Bronchial epithelial cell (primary cell): Measurements from ENCODE around the gene ATCAY. TPM values are rescaled to one million over a fixed set of nuclear protein-coding genes. Genes with fewer than 3 reads are reported as not detected.
"Not testable (repeated sequence)": the region's sequence is repeated elsewhere in the genome, so short reads cannot be mapped to it uniquely, and the experiment has no call there.

Source experiments
- DNase-seq: peaks from one replicate; pipeline ENCODE4 v3.0.0-alpha.2; 2010; ENCODE audit warnings: low read depth
- FAIRE-seq: peaks from 2 replicates; lab custom pipeline; 2011; peaks lifted over from hg19 to GRCh38; lab: Jason Lieb, UNC
- H3K27me3 ChIP-seq: 2 replicates; pipeline ENCODE4 v1.5.1; 2011; ENCODE audit warnings: low read length; ENCODE audit not compliant: control insufficient read depth, insufficient read depth
- H3K36me3 ChIP-seq: 2 replicates; pipeline ENCODE4 v1.5.1; 2011; ENCODE audit warnings: low read length; ENCODE audit not compliant: control insufficient read depth, insufficient read depth
- H3K4me3 ChIP-seq: 2 replicates; pipeline ENCODE4 v1.5.1; 2011; ENCODE audit warnings: mild to moderate bottlenecking, low read depth, low read length, control low read depth
- total RNA-seq: library from RNA; depleted of rRNA; stranded (reverse); fragments of >200 nt; gene quantifications from 2 replicates; pipeline ENCODE4 v1.2.1, GENCODE V29; 2014
- TF ChIP-seq, protein P1 (sequence below): IDR thresholded peaks from 2 replicates; pipeline ENCODE4 v1.5.1; 2011; ENCODE audit warnings: mild to moderate bottlenecking, moderate library complexity, low read length, control low read depth, inconsistent platforms; ENCODE audit not compliant: insufficient read depth, severe bottlenecking

ATCAY gene
- total RNA-seq, 1 donor from 2014 or later: not detected

DNA sequence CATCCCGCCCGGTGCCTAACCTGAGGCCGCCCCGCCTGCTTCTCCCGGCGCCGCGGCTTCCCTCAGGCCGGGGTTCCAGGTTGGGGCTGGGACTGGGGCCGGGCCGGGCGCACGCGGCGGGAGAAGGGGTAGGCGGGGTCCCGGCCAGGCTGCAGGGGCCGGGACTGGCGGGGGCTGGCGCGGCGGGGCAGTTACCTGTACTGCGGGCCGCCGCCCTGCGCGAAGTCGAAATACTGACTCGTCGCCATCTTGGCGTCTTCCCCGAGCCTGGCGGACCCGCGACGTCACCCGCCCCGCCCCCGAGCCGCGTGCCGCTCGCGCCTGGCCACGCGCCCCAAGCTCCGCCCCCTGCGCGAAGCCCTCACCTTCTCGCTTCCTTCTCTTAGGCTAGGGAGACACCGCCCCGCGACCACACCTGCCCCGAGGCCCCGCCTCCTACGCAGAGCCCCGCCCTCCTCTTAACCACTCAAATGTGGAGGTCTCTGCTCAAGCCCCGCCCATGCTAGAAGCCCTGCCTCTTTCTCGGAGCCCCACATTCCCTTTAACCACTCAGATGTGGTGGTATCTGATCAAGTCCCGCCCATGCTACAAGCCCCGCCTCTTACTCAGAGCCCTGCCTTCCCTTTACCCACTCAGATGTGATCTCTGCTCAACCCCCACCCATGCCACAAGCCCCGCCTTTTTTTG, 11.6 kb upstream of the ATCAY start, which contains the start of gene ZFR2:
TSS of gene ZFR2 (minus strand) at position 269 of the 687 bp plus-strand sequence. CDS start at position 248, 21 bp downstream.
- Histone ChIP-seq H3K27me3 (peaks cover 8% of the 10 kb centered on the region), H3K4me3 (no peak within 1 kb of the TSS), H3K36me3 (no peaks in the 10 kb centered on the region)
- TF ChIP-seq, protein P1, sequence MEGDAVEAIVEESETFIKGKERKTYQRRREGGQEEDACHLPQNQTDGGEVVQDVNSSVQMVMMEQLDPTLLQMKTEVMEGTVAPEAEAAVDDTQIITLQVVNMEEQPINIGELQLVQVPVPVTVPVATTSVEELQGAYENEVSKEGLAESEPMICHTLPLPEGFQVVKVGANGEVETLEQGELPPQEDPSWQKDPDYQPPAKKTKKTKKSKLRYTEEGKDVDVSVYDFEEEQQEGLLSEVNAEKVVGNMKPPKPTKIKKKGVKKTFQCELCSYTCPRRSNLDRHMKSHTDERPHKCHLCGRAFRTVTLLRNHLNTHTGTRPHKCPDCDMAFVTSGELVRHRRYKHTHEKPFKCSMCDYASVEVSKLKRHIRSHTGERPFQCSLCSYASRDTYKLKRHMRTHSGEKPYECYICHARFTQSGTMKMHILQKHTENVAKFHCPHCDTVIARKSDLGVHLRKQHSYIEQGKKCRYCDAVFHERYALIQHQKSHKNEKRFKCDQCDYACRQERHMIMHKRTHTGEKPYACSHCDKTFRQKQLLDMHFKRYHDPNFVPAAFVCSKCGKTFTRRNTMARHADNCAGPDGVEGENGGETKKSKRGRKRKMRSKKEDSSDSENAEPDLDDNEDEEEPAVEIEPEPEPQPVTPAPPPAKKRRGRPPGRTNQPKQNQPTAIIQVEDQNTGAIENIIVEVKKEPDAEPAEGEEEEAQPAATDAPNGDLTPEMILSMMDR: no peak
- FAIRE-seq: no peak
- no peak for DNase-seq

DNA sequence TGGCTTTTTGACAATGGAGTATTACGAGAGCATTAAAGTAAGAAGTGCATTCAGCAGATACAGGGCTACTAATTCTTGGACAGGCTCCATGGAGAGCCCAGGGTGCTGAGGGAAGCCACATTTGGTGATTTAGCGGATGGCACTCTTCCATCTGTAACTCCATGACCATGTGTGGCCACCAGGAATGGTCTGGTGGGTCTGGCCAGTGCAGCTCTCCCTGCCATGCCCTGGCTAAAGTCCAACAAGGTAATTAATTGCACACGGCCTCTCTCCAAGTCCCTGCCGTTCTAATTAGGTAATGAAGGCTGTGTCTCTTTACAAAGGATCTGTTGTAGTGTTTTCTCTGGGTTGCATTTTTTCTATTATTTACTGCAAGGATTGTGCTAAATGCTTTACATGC, 7.3 kb upstream of the ATCAY start:
- no peak for DNase-seq
- H3K36me3 ChIP-seq: no peaks in the 10 kb centered on the region
- no peak overlapping the region for H3K4me3 ChIP-seq
- FAIRE-seq: no peak
- H3K27me3 ChIP-seq: peaks cover 1% of the 10 kb centered on the region
- TF ChIP-seq, protein P1: no peak

DNA sequence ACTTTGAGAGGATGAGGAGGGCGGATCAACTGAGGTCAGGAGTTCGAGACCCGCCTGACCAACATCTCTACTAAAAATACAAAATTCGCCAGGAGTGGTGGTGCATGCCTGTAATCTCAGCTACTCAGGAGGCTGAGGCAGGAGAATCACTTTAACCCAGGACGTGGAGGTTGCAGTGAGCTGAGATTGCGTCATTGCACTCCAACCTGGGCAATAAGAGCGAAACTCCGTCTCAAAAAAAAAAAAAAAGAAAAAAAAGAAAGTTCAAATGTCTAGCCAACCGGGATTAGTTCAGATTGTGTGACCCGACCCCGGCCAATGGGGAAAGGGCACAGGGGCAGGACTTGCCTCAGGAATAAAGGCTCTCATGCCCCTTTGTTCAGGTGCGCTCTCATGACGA, 5.8 kb upstream of the ATCAY start:
- H3K4me3 ChIP-seq, H3K27me3 ChIP-seq, DNase-seq, FAIRE-seq, H3K36me3 ChIP-seq: not testable (repeated sequence)

DNA sequence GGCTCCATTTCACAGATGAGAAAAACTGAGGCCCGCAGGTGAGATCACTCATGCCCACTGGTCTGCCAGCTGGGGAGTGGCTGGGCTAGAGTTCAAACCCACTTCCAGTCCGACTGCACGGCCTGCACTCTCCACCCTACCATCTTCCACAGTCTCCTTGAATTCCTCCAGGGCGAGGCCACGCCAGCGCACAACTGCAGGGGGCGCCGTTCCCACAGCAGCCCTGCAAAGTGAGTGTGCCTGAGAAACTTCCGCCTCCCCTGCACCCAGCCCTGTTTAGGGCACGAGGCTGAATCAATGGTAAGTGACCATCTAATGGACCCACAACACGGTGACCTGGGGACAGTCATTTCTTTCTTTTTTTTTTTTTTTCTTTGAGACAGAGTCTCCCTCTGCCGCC, 829 bp upstream of the ATCAY start:
- FAIRE-seq (no peak), DNase-seq (no peak)
- Histone ChIP-seq H3K4me3 (no peak overlapping the region), H3K36me3 (no peaks in the 10 kb centered on the region), H3K27me3 (peaks cover 7% of the 10 kb centered on the region)
- TF ChIP-seq, protein P1: no peak

DNA sequence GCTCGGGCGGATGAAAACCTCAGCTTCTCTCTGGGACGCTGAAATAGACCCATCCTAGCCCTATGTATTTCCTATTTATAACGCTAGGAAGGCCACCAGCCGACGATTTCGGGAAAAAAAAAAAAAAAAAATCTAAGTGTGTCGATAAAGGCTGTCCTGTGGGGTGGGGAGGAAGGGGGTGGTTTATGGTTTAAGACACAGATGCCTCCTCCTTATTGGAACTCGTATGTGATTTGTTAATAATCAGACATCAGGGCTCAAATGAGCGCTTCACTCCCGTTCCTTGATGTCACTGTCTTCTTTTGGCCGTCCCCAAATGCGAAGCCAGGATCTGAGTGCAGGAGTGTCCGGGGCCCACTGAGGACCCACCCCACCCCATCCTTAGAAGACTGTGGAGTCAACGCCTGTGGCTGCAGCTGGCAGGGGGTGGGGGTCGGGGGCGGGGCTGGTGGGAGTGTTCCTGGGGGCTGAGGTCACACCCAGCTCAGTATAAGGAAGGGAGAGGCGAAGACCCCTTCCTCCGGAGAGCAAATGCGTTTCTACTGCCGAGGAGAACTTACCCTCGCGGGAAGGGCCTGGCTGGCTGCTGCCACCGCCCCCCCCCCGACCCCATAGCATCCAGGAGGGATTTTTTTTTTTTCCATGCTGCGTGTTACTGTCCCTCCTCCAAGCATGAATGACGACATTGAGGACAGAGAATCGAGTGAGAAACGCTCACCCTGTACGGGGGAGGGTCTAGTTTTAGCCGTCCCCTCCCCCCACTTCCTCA, 971 bp downstream of the ATCAY start:
- TF ChIP-seq, protein P1: no peak
- no peak overlapping the region for H3K4me3 ChIP-seq
- DNase-seq (no peak), FAIRE-seq (no peak)
- peaks cover 7% of the 10 kb centered on the region for H3K27me3 ChIP-seq
- H3K36me3 ChIP-seq: no peaks in the 10 kb centered on the region

DNA sequence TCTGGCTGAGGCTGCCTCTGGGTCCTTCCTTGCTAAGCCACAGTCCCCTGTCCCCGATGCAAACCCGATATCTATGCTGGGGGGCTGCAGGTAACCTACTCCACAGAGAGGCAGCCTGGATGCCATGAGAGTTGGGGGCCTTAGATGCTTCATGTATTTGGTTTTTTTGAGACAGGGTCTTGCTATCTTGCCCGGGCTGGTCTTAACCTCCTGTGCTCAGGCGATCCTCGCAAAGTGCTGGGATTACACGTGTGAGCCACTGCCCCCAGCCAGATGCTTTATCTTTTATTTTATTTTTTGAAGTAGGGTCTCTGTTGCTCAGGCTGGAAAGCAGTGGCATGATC, 1.5 kb downstream of the ATCAY start:
- no peak overlapping the region for H3K4me3 ChIP-seq
- H3K27me3 ChIP-seq: peaks cover 7% of the 10 kb centered on the region
- no peak for FAIRE-seq
- TF ChIP-seq, protein P1: no peak
- H3K36me3 ChIP-seq: no peaks in the 10 kb centered on the region
- no peak for DNase-seq
